SU-DHL-6 (cell line): ENCODE data around the gene C5orf15.

Experiments used
- H2AFZ ChIP-seq: fragments of 200-600 bp; sonication (generic); 2 replicates; pipeline ENCODE4 v1.6.1; 2014; ENCODE audit warnings: low read depth, mild to moderate bottlenecking, moderate library complexity, mixed read lengths, antibody characterized with exemption, low read length; ENCODE audit not compliant: severe bottlenecking
- H3F3A ChIP-seq: fragments of 200-600 bp; shearing (Covaris generic); 2 replicates; pipeline ENCODE4 v1.6.0; 2016; ENCODE audit warnings: antibody characterized with exemption, mild to moderate bottlenecking; ENCODE audit not compliant: insufficient read depth
- H3K27ac ChIP-seq: fragments of 200-600 bp; sonication (generic); 2 replicates; pipeline ENCODE4 v1.5.1; 2016; ENCODE audit warnings: low read depth, mild to moderate bottlenecking, low read length, moderate library complexity, mixed read lengths
- H3K27me3 ChIP-seq: fragments of 200-600 bp; sonication (generic), shearing (Covaris generic); 2 replicates; pipeline ENCODE4 v1.6.0; 2014; ENCODE audit warnings: mild to moderate bottlenecking, low read length
- H3K36me3 ChIP-seq: fragments of 200-600 bp; sonication (generic); 2 replicates; pipeline ENCODE4 v1.6.1; 2014; ENCODE audit warnings: mild to moderate bottlenecking, low read length, mixed read lengths
- H3K4me2 ChIP-seq: fragments of 300-600, 200-600 bp; shearing (Covaris generic), sonication (generic); 2 replicates; pipeline ENCODE4 v1.6.0; 2014; ENCODE audit warnings: low read length, low read depth, mild to moderate bottlenecking; ENCODE audit not compliant: poor library complexity, severe bottlenecking
- H3K4me3 ChIP-seq: fragments of 200-600 bp; sonication (generic); 2 replicates; pipeline ENCODE4 v1.5.1; 2014; ENCODE audit warnings: antibody characterized with exemption, low read length, mild to moderate bottlenecking, mixed read lengths; ENCODE audit not compliant: insufficient read depth, poor library complexity, severe bottlenecking
- H3K79me2 ChIP-seq: fragments of 200-600 bp; sonication (generic); 2 replicates; pipeline ENCODE4 v1.6.1; 2014; ENCODE audit warnings: mild to moderate bottlenecking, low read length, moderate library complexity; ENCODE audit not compliant: insufficient read depth
- H3K9ac ChIP-seq: fragments of 200-600 bp; sonication (generic); 2 replicates; pipeline ENCODE4 v1.7.0; 2014; ENCODE audit warnings: mild to moderate bottlenecking, low read length
- H3K9me2 ChIP-seq: fragments of 200-600 bp; sonication (generic); replicated peaks from 2 replicates; pipeline ENCODE4 v1.6.1; 2014; ENCODE audit warnings: low read length; ENCODE audit not compliant: insufficient read depth
- H3K9me3 ChIP-seq: fragments of 200-600 bp; sonication (generic); 2 replicates; pipeline ENCODE4 v1.6.1; 2014; ENCODE audit warnings: low read length, mixed read lengths; ENCODE audit not compliant: insufficient read depth
- H4K20me1 ChIP-seq: fragments of 200-600 bp; sonication (generic); 2 replicates; pipeline ENCODE4 v1.6.1; 2014; ENCODE audit warnings: low read depth, mild to moderate bottlenecking, antibody characterized with exemption, low read length, moderate library complexity, mixed read lengths
- CTCF ChIP-seq: fragments of 200-600 bp; sonication (generic); IDR thresholded peaks from one replicate; pipeline ENCODE4 v1.5.1; 2017; ENCODE audit warnings: antibody characterized with exemption, mild to moderate bottlenecking, low read length, moderate library complexity; ENCODE audit not compliant: insufficient read depth, poor library complexity, severe bottlenecking
- EZH2phosphoT487 ChIP-seq: fragments of 200-600 bp; sonication (generic), shearing (Covaris generic); conservative IDR thresholded peaks from 2 replicates; pipeline ENCODE4 v1.6.1; 2018; ENCODE audit warnings: mild to moderate bottlenecking, antibody characterized with exemption, low read length, moderate library complexity, mixed read lengths

C5orf15 gene

DNA sequence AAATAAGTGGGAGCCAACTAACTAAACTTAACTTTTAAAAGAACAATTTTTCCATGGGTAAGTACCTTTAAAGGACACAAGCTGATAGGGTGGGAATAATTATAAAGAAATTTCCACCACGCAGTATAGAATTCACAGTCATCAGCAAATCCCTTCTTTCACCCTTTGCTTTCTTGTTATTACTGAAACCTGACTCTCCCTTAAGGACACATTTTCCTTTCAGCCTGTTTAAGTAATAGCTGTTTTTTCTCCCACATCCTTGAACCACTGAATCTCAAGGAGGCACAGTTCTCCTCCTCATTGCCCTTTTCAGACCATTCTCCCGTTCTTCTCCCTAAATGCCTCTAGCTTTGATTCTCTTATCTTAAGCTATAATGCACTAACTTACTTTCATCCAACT lies 6.3 kb downstream of the C5orf15 start:
- H3K4me2 ChIP-seq: no peak overlapping the region
- H2AFZ ChIP-seq: no peak overlapping the region
- 0 out of 2 replicates have a peak, but pooled peaks cover 3% of the 10 kb centered on the region for H3K36me3 ChIP-seq
- H3K4me3 ChIP-seq: no peak overlapping the region
- no peaks in the 10 kb centered on the region for H3K9me2 ChIP-seq
- H3K9me3 ChIP-seq: no peaks in the 10 kb centered on the region
- no peaks in the 10 kb centered on the region for H4K20me1 ChIP-seq
- TF ChIP-seq CTCF: no peak
- TF ChIP-seq EZH2phosphoT487: no peak
- no peak overlapping the region for H3K9ac ChIP-seq
- H3K79me2 ChIP-seq: peaks cover 15% of the 10 kb centered on the region; the same call in 1 of the 2 replicates
- H3K27ac ChIP-seq: no peak overlapping the region
- no peaks in the 10 kb centered on the region for H3K27me3 ChIP-seq
- H3F3A ChIP-seq: peaks cover 8% of the 10 kb centered on the region; the same call in 1 of the 2 replicates

DNA sequence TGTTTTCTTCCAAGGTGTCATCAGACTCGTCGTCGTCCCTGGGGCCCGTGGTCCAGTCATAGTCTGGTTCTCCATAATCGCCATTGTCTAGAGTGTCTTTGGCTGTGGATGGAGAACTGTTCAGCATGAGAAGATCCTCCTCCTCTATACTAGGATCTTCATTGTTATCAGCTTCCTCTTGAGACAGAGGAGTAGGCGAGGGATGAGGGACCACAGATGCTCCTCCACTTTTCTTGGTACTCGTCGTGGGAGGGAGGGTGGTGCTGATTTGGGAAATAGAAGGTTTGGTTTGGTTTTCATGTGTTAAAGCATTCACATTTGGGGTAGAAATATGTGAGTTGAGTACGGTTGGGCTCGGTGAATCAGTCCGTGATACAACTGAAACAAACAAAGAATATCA lies 8.8 kb downstream of the C5orf15 start:
- no peak for TF ChIP-seq CTCF
- no peak for TF ChIP-seq EZH2phosphoT487
- H3K4me3 ChIP-seq: no peak overlapping the region
- no peaks in the 10 kb centered on the region for H4K20me1 ChIP-seq
- H3K36me3 ChIP-seq: peaks cover 10% of the 10 kb centered on the region; the same call in 1 of the 2 replicates
- no peaks in the 10 kb centered on the region for H3K9me2 ChIP-seq
- H3K4me2 ChIP-seq: no peak overlapping the region
- H3K27ac ChIP-seq: no peak overlapping the region
- no peak overlapping the region for H3K9ac ChIP-seq
- 0 out of 2 replicates have a peak, but pooled peaks cover 2% of the 10 kb centered on the region for H3F3A ChIP-seq
- peaks cover 9% of the 10 kb centered on the region; the same call in 1 of the 2 replicates for H3K79me2 ChIP-seq
- no peaks in the 10 kb centered on the region for H3K27me3 ChIP-seq
- no peak overlapping the region for H2AFZ ChIP-seq
- H3K9me3 ChIP-seq: no peaks in the 10 kb centered on the region

DNA sequence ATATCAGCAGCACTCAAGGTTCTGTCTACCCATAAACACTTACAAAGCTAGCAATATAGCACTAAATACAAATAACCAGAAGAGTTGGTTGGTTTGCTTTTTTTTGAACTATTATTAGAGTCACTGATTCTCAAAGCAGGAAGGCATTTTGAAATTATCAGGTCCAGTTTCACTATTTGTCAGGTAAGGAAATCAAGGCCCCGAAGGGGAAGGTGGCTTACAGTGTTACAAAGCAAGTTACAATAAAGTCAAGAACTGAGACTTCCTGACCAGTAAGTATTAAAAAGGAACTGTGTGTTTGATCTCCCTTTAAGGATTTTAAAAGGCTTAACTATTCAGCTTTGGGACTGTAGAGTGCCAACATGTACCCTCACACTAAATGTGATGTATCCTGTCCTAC lies 10.8 kb downstream of the C5orf15 start:
- no peak overlapping the region for H3K9ac ChIP-seq
- no peak overlapping the region for H3K4me3 ChIP-seq
- H3K79me2 ChIP-seq: 0 out of 2 replicates have a peak, but pooled peaks cover under 1% of the 10 kb centered on the region
- no peak overlapping the region for H3K27ac ChIP-seq
- H3K4me2 ChIP-seq: no peak overlapping the region
- H2AFZ ChIP-seq: no peak overlapping the region
- 0 out of 2 replicates have a peak, but pooled peaks cover 2% of the 10 kb centered on the region for H3F3A ChIP-seq
- H3K36me3 ChIP-seq: peaks cover 10% of the 10 kb centered on the region; the same call in 1 of the 2 replicates
- H4K20me1 ChIP-seq: no peaks in the 10 kb centered on the region
- no peaks in the 10 kb centered on the region for H3K9me2 ChIP-seq
- no peak for TF ChIP-seq CTCF
- TF ChIP-seq EZH2phosphoT487: no peak
- H3K9me3 ChIP-seq: no peaks in the 10 kb centered on the region
- H3K27me3 ChIP-seq: no peaks in the 10 kb centered on the region
